Activated CD4-positive, alpha-beta T cell treated with anti-CD3 and anti-CD28 coated beads, Interleukin-2, amount 50 U/mL, for 24 hours (primary cell): Measurements from ENCODE around the gene CTSG.
"Not testable (repeated sequence)": the region's sequence is repeated elsewhere in the genome, so short reads cannot be mapped to it uniquely, and the experiment has no call there.

Source experiments
- DNase-seq, 2 donors: peaks; one replicate each; pipeline ENCODE4 v3.0.0-alpha.2; 2020; ENCODE audit warnings: low read depth in 1 of 2, low spot score in 1 of 2

Gene CTSG

DNA sequence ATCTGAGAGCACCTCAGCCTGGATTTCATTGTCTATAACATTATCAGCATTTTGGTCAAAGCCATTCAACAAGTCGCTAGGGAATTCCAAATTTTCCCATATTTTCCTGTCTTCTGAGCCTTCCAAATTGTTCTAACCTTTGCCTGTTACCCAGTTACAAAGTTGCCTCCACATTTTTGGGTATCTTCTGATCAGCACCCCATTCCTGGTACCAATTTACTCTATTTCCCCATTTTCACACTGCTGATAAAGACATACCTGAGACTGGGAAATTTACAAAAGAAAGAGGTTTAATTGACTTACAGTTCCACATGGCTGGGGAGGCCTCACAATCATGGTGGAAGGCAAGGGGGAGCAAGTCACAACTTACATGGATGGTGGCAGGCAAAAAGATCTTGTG, 27.0 kb downstream of the CTSG start:
- not testable (repeated sequence) for DNase-seq

DNA sequence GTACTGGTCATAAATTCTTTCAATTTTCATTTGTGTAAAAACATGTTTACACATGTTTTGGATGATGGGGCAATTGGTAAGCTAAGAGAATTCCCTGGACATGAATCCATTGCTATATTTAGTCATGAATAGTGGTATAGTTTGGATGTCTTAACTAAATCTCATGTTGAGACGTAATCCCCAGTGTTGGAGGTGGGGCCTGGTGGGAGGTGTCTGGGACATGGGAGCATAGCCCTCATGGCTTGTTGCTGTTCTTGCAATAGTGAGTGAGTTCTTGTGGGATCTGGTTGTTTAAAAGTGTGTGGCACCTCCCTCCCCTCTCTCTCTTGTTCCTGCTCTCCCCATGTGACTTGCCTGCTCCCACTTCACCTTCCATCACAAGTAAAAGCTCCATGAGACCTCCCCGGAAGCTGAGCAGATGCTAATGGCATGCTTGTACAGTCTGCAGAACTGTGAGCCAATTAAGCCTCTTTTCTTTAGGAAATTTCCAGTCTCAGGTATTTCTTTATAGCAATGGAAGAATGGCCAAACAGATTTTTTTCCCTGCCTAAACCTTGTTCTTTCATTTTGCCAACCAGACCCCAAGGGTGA, 33.6 kb downstream of the CTSG start:
- no peak for DNase-seq

DNA sequence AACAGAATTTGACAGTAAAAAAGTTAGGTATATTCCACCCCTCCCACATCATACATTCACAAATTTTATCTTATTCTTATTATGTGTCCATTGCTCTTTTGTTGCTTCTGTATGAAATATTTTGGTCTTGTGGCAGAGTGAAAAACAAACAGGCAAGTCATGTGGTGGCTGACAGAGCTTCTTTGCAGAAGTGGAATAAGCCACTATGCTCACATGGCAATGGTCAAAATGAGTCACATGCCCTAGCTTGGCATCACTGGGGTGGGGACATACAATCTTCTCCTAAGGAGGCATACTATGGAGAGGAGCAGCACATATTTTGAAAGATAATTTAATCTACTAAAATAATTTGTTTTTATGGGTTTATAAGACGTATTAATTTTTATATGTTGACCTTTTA, 40.3 kb downstream of the CTSG start:
- DNase-seq = no peak

DNA sequence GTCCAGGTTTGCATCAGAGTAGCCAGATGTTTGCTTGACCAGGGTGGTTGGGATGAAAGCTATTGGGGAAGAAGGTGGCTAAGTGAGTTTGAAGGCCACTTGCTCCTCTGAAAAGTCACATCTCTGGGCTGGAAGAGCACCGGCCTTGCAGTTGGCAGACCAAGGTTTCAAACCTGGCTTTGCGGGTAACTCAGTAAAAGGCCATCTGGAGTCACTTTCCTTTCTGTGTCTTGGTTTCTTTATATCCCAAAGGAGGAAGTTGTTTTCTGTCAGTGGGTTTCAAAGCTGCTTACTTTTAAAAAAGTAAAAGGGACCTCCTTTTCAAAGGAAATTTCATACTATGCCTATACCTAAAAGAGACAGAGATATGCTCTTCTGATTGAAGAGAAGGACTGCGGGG, 41.8 kb downstream of the CTSG start:
- no peak for DNase-seq

DNA sequence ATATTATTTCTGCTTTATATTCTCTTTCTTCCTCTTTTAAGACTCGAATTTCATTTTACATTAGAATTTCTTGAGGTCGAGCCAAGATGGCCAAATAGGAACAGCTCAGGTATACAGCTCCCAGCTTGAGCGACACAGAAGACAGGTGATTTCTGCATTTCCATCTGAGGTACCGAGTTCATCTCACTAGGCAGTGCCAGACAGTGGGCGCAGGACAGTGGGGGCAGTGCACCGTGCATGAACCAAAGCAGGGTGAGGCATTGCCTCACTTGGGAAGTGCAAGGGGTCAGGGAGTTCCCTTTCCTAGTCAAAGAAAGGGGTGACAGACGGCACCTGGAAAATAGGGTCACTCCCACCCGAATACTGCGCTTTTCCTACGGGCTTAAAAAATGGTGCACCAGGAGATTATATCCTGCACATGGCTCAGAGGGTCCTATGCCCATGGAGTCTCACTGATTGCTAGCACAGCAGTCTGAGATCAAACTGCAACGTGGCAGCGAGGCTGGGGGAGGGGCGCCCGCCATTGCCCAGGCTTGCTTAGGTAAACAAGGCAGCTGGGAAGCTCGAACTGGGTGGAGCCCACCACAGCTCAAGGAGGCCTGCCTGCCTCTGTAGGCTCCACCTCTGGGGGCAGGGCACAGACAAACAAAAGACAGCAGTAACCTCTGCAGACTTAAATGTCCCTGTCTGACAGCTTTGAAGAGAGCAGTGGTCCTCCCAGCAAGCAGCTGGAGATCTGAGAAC, 50.0 kb downstream of the CTSG start:
- not testable (repeated sequence) for DNase-seq
